GM13976 (cell line): ENCODE results near the gene CASZ1.

Experiments
- DNase-seq: peaks from one replicate; pipeline ENCODE4 v3.0.0; 2012; ENCODE audit warnings: low spot score
- CTCF ChIP-seq: IDR thresholded peaks from 2 replicates; pipeline ENCODE4 v1.5.1; 2012; ENCODE audit warnings: borderline replicate concordance, mild to moderate bottlenecking; ENCODE audit not compliant: insufficient read depth; ENCODE audit errors: extremely low read depth, missing control alignments, control extremely low read depth
- in situ Hi-C: fragments of 300-500 bp; cut with MboI; formaldehyde crosslinking; loops from one replicate; pipeline ENCODE4 v1.12.0; 2022; ENCODE audit warnings: low sequenced_read_pairs, mixed read lengths, inconsistent platforms; ENCODE audit not compliant: unreplicated experiment

The CASZ1 gene

GRCh38 chr1:10607228-10607627, 189.2 kb downstream of the CASZ1 start:
- DNase-seq, result no peak
- in situ Hi-C loops, result no loop called here
- TF ChIP-seq CTCF, result no peak

- DNase-seq, result no peak
Measured at GRCh38 chr1:10606064-10606463, 190.4 kb downstream of the CASZ1 start.

GRCh38 chr1:10604966-10605365, 191.5 kb downstream of the CASZ1 start:
- in situ Hi-C loops, result no loop called here
- no peak for TF ChIP-seq CTCF
- DNase-seq, result no peak

More at GRCh38 chr1:10606064-10606463, 190.4 kb downstream of the CASZ1 start:
- TF ChIP-seq CTCF, result no peak
- in situ Hi-C loops, result no loop called here

- in situ Hi-C loops, result no loop called here
- DNase-seq, result no peak
- no peak for TF ChIP-seq CTCF
Measured at GRCh38 chr1:10602936-10603335, 193.5 kb downstream of the CASZ1 start.

GRCh38 chr1:10601342-10602070, 194.9 kb downstream of the CASZ1 start:
- no peak for TF ChIP-seq CTCF
- no peak for DNase-seq
- in situ Hi-C loops, result no loop called here

- in situ Hi-C loops, result no loop called here
- DNase-seq, result no peak
- no peak for TF ChIP-seq CTCF
Measured at GRCh38 chr1:10599194-10599861, 197.1 kb downstream of the CASZ1 start.

- no peak for DNase-seq
- TF ChIP-seq CTCF, result no peak
- in situ Hi-C loops, result no loop called here
Measured at GRCh38 chr1:10598389-10598702, 198.1 kb downstream of the CASZ1 start.
